Breast epithelium (tissue), 3 donors: Measurements from ENCODE around the gene TERB1.

Experiments
- CTCF ChIP-seq, 3 donors: fragments of 450-650 bp; IDR thresholded peaks; one replicate each; pipeline ENCODE4 v1.5.1; 2016 to 2017; ENCODE audit warnings: antibody characterized with exemption in 3 of 3, mild to moderate bottlenecking in 3 of 3, moderate library complexity in 3 of 3
- POLR2A ChIP-seq: fragments of 450-650 bp; IDR thresholded peaks from one replicate; pipeline ENCODE4 v1.6.1; 2016; ENCODE audit warnings: antibody characterized with exemption, mild to moderate bottlenecking, moderate library complexity

- peak; percentile 78 to 94 (median 94) for TF ChIP-seq CTCF (IDR thresholded peaks at IDR 0.05)
- peak; percentile 82 for TF ChIP-seq POLR2A
These were observed 29.3 kb upstream of the TERB1 start, which contains the start of gene NAE1 for GRCh38 chr16:66830422-66831404.
